ENCODE measurements around the gene PELI2.

Gene PELI2

DNA sequence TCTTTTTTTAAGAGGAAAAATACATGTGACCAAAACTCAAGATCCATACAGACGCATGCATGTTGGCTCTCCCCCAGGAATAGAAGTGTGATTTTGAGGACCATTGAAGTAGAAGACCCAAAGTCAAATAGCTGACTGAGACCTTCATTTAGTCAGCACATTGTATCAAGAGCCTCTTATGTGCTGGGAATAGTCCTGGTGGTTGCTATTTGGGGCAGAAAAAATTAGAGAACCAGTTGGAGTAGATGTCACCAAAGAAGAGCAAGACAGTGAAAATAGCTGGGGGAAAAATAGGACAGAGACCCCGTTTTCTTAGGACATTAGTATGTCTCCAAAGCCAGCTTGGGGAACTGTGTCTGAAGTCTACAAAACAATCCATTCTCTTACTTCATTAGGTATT, 93.6 kb downstream of the PELI2 start:
- Mint-ChIP-seq H3K4me1 (peaks cover 43% of the 10 kb centered on the region), H3K36me3 (ENCODE audit: low read depth) (no peaks in the 10 kb centered on the region), H3K27me3 (ENCODE audit: low read depth, poor library complexity) (peaks cover 4% of the 10 kb centered on the region), H3K4me3 (no peak overlapping the region), H3K9me3 (no peaks in the 10 kb centered on the region), H3K27ac (no peak overlapping the region)
- TF ChIP-seq, protein P1, sequence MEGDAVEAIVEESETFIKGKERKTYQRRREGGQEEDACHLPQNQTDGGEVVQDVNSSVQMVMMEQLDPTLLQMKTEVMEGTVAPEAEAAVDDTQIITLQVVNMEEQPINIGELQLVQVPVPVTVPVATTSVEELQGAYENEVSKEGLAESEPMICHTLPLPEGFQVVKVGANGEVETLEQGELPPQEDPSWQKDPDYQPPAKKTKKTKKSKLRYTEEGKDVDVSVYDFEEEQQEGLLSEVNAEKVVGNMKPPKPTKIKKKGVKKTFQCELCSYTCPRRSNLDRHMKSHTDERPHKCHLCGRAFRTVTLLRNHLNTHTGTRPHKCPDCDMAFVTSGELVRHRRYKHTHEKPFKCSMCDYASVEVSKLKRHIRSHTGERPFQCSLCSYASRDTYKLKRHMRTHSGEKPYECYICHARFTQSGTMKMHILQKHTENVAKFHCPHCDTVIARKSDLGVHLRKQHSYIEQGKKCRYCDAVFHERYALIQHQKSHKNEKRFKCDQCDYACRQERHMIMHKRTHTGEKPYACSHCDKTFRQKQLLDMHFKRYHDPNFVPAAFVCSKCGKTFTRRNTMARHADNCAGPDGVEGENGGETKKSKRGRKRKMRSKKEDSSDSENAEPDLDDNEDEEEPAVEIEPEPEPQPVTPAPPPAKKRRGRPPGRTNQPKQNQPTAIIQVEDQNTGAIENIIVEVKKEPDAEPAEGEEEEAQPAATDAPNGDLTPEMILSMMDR (IDR thresholded peaks at IDR 0.05), result no peak
- no peak for DNase-seq

DNA sequence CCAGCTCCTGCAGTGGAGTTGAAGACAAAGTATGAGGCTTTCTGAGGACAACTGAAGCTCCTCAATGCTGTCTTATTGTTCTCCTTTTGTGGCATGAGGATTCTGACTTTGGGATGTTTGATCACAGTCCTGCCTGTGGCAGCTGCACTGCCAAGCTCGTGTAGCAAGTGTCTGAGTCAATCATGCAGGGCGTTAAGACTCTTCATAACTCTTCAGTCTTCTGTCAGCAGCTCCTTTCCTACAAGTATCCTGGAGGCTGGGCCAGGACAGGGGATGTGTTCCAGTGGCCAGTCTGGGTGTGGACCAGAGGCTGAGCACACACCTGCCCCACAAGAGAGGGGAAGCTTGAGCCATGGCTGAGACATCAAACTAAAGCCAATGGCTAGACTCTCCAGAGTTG, 94.3 kb downstream of the PELI2 start:
- Mint-ChIP-seq H3K27me3 (ENCODE audit: low read depth, poor library complexity) (peaks cover 4% of the 10 kb centered on the region), H3K36me3 (ENCODE audit: low read depth) (no peaks in the 10 kb centered on the region), H3K9me3 (no peaks in the 10 kb centered on the region), H3K4me1 (peaks cover 43% of the 10 kb centered on the region), H3K27ac (no peak overlapping the region), H3K4me3 (no peak overlapping the region)
- TF ChIP-seq, protein P1 (IDR thresholded peaks at IDR 0.05), result no peak
- DNase-seq, result no peak

DNA sequence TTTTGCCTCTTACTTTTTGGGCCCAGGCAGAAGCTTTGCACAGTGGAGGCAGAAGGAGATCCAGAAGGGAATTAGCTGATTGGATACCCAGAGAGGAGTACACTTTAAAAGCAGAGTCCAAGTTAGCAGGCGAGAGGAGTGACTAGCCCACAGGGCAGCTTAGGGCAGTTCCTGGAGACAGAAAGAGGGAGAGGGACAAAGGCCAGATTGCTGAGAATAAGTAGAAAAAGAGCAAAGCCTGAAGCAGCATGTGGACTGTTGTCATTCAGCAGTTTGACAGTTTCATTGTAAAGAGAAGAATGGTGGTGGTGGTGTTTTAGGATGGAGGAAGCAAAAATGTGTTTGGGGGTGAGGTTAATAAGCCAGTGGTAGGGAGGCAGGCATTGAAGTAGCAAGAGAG, 95.1 kb downstream of the PELI2 start:
- TF ChIP-seq, protein P1 (IDR thresholded peaks at IDR 0.05), result no peak
- Mint-ChIP-seq H3K4me1 (peaks cover 38% of the 10 kb centered on the region), H3K9me3 (no peaks in the 10 kb centered on the region), H3K4me3 (no peak overlapping the region), H3K27me3 (ENCODE audit: low read depth, poor library complexity) (peaks cover 4% of the 10 kb centered on the region), H3K27ac (no peak overlapping the region), H3K36me3 (ENCODE audit: low read depth) (no peaks in the 10 kb centered on the region)
- DNase-seq, result no peak

DNA sequence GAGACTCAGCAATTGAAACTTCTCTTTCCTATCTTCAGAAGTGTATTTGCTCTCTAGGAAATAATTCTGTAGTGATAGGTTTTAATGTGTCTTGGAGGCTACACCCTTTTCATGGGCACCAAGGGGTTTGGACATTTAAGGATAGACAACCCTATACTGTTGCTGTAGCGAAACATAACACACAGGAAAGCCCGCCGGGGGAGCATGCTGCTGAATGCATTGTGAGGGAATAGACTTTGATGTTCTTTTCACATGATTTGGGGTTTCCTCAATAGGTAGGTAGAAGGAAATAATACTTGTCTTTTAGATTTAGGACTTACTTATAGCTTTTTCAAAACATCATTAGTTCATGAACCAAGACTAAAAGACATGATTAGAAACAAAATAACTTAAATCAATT, 97.0 kb downstream of the PELI2 start:
- H3K27me3 Mint-ChIP-seq (ENCODE audit: low read depth, poor library complexity), result peaks cover 4% of the 10 kb centered on the region
- H3K36me3 Mint-ChIP-seq (ENCODE audit: low read depth), result no peaks in the 10 kb centered on the region
- H3K4me1 Mint-ChIP-seq, result peaks cover 31% of the 10 kb centered on the region
- H3K27ac Mint-ChIP-seq, result no peak overlapping the region
- H3K4me3 Mint-ChIP-seq, result no peak overlapping the region
- DNase-seq, result no peak
- TF ChIP-seq, protein P1 (IDR thresholded peaks at IDR 0.05), result no peak
- no peaks in the 10 kb centered on the region for H3K9me3 Mint-ChIP-seq

DNA sequence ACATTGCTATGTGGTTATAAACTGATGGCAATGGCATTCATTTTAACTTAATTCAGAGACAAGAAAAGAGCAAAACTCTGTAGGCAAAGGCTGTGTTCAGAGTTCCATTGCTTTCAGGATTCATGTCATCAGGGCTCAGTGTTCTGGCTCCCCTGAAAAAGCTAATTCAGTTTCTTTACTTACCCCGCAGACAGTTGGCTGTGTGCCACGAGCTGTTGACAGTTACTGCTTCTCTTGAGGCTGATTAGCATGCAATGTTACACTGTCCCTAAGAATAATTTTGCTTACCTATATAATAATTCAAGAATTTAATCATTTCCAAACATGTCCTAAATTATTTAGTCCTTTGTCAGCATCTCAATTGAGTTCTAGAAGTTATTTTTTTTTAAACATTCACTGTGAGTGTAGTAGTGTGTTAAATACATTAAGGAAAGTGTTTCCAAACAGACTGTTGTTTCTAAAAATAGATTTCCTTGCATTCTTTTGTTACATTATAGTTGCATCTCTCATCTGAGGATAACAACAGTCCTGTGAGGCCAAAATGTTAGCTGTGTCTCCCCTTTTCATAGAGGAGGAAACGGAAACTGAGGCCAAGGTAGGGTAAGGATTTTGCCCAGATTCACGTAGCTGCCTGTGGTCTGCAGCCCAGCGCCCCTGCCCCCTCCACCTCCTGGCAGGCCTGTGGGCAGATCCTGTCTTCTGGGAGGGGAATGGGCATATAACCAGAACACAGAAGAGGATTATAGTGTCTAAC, 98.6 kb downstream of the PELI2 start:
- Mint-ChIP-seq H3K27me3 (ENCODE audit: low read depth, poor library complexity) (peaks cover 4% of the 10 kb centered on the region), H3K36me3 (ENCODE audit: low read depth) (no peaks in the 10 kb centered on the region), H3K4me1 (peaks cover 15% of the 10 kb centered on the region), H3K27ac (no peak overlapping the region), H3K4me3 (no peak overlapping the region), H3K9me3 (no peaks in the 10 kb centered on the region)
- TF ChIP-seq, protein P1 (IDR thresholded peaks at IDR 0.05), result no peak
- no peak for DNase-seq
